Endothelial cell of umbilical vein (primary cell): Measurements from ENCODE around the gene GPR158. TPM values are rescaled to one million over a fixed set of nuclear protein-coding genes. Genes with fewer than 3 reads are reported as not detected.

Experiments used
- BruUV-seq: library from RNA; stranded (reverse); fragments of 400-500 nt; replicated peaks from 2 replicates; lab custom pipeline; 2021; lab: Mats Ljungman, UMichigan
- CTCF ChIA-PET: fragments of 300-600, 350-600 bp; sonication (Branson Sonifier 250); formaldehyde crosslinking; loops from one replicate; lab custom pipeline; 2021; ENCODE audit warnings: antibody characterized with exemption, inconsistent platforms; lab: Charles Lee
- POLR2A ChIA-PET: fragments of 300-600, 350-600 bp; sonication (Branson Sonifier 250); formaldehyde crosslinking; loops from one replicate; lab custom pipeline; 2021; ENCODE audit warnings: antibody characterized with exemption, inconsistent platforms; lab: Charles Lee
- DNase-seq: peaks from one replicate; pipeline ENCODE4 v3.0.0-alpha.2; 2011; ENCODE audit warnings: low read depth, low spot score
- FAIRE-seq: peaks from 2 replicates; lab custom pipeline; 2011; peaks lifted over from hg19 to GRCh38; lab: Jason Lieb, UNC
- H2AFZ ChIP-seq: 2 replicates; pipeline ENCODE4 v1.6.0; 2012; ENCODE audit warnings: low read depth, low read length, control low read depth, inconsistent platforms
- H3K27ac ChIP-seq: 2 replicates; pipeline ENCODE4 v1.5.1; 2011; ENCODE audit warnings: low read depth, mild to moderate bottlenecking, control low read depth, low read length, moderate library complexity; ENCODE audit not compliant: insufficient read depth
- H3K27me3 ChIP-seq, 2 experiments: 2 replicates each; pipeline versions ENCODE4 v1.6.0 to v1.6.1; 2011; ENCODE audit warnings: low read length in 2 of 2, mixed read lengths in 1 of 2; ENCODE audit not compliant: control insufficient read depth in 2 of 2, insufficient read depth in 2 of 2
- H3K36me3 ChIP-seq, 2 experiments: 2 replicates in 1 of 2; 3 replicates in 1 of 2; pipeline ENCODE4 v1.5.1; 2011; ENCODE audit warnings: low read length in 2 of 2, mild to moderate bottlenecking in 1 of 2, moderate library complexity in 1 of 2; ENCODE audit not compliant: control insufficient read depth in 2 of 2, insufficient read depth in 2 of 2; ENCODE audit errors: extremely low read depth in 1 of 2
- H3K4me1 ChIP-seq: 3 replicates; pipeline ENCODE4 v1.5.1; 2011; ENCODE audit warnings: mild to moderate bottlenecking, low read length; ENCODE audit not compliant: control insufficient read depth, insufficient read depth; ENCODE audit errors: extremely low read depth
- H3K4me2 ChIP-seq: 2 replicates; pipeline ENCODE4 v1.6.1; 2011; ENCODE audit warnings: low read length, control low read depth, mixed read lengths; ENCODE audit not compliant: insufficient read depth
- H3K4me3 ChIP-seq, 3 experiments: fragments of 200-600 bp in 1 of 3; sonication (generic), shearing (Covaris generic) in 1 of 3; replicated peaks in 1 of 3; 2 replicates each; pipeline ENCODE4 v1.5.1; 2011 to 2016; ENCODE audit warnings: control low read depth in 3 of 3, low read length in 3 of 3, mild to moderate bottlenecking in 2 of 3, inconsistent platforms in 1 of 3, low read depth in 1 of 3, moderate library complexity in 1 of 3; ENCODE audit not compliant: insufficient read depth in 1 of 3
- H3K79me2 ChIP-seq: 2 replicates; pipeline ENCODE4 v1.6.0; 2012; ENCODE audit warnings: low read length, inconsistent platforms; ENCODE audit not compliant: control insufficient read depth, insufficient read depth
- H3K9ac ChIP-seq: replicated peaks from 2 replicates; pipeline ENCODE3; 2011; ENCODE audit warnings: low read length, control low read depth; ENCODE audit not compliant: insufficient read depth; ENCODE audit errors: extremely low read depth
- H3K9me1 ChIP-seq: replicated peaks from 3 replicates; pipeline ENCODE4 v1.6.0; 2011; ENCODE audit warnings: mild to moderate bottlenecking, low read length; ENCODE audit not compliant: control insufficient read depth, insufficient read depth; ENCODE audit errors: extremely low read depth
- H3K9me3 ChIP-seq: replicated peaks from 2 replicates; pipeline ENCODE4 v1.5.1; 2012; ENCODE audit warnings: low read length, inconsistent platforms; ENCODE audit not compliant: control insufficient read depth, insufficient read depth
- H4K20me1 ChIP-seq: replicated peaks from 2 replicates; pipeline ENCODE3; 2011; ENCODE audit warnings: mild to moderate bottlenecking, low read length; ENCODE audit not compliant: control insufficient read depth, insufficient read depth; ENCODE audit errors: extremely low read depth
- CTCF ChIP-seq, 2 donors: IDR thresholded peaks; 1 replicate in 1 of 2; 2 replicates in 1 of 2; pipeline ENCODE4 v1.5.1; 2011; ENCODE audit warnings: low read length in 2 of 2, mild to moderate bottlenecking in 2 of 2, moderate library complexity in 2 of 2, control low read depth in 1 of 2, inconsistent platforms in 1 of 2, low read depth in 1 of 2; ENCODE audit not compliant: insufficient read depth in 1 of 2; ENCODE audit errors: extremely low read depth in 1 of 2
- EZH2 ChIP-seq: IDR thresholded peaks from 2 replicates; pipeline ENCODE4 v1.6.1; 2012; ENCODE audit warnings: borderline replicate concordance, low read depth, mild to moderate bottlenecking, moderate library complexity, low read length, inconsistent platforms; ENCODE audit not compliant: severe bottlenecking
- FOS ChIP-seq: IDR thresholded peaks from 2 replicates; pipeline ENCODE4 v1.6.1; 2011; ENCODE audit warnings: mild to moderate bottlenecking, low read length, moderate library complexity, borderline replicate concordance; ENCODE audit not compliant: insufficient read depth
- GATA2 ChIP-seq: IDR thresholded peaks from 2 replicates; pipeline ENCODE4 v1.7.0; 2011; ENCODE audit warnings: low read depth, mild to moderate bottlenecking, moderate library complexity, mixed read lengths, low read length; ENCODE audit not compliant: insufficient read length, insufficient read depth
- JUN ChIP-seq: IDR thresholded peaks from 2 replicates; pipeline ENCODE4 v1.6.1; 2011; ENCODE audit warnings: borderline replicate concordance, low read depth; ENCODE audit not compliant: insufficient read length, insufficient read depth
- MAX ChIP-seq: IDR thresholded peaks from 2 replicates; pipeline ENCODE4 v1.6.1; 2011; ENCODE audit not compliant: insufficient read depth, insufficient read length
- MYC ChIP-seq: IDR thresholded peaks from one replicate; pipeline ENCODE4 v1.6.1; 2011; ENCODE audit warnings: mild to moderate bottlenecking, low read depth, low read length
- POLR2A ChIP-seq: IDR thresholded peaks from 2 replicates; pipeline ENCODE4 v1.6.1; 2012; ENCODE audit warnings: low read depth, mild to moderate bottlenecking, control low read depth, low read length
- POLR2AphosphoS5 ChIP-seq: IDR thresholded peaks from 2 replicates; pipeline ENCODE4 v1.6.1; 2012; ENCODE audit warnings: low read depth, mild to moderate bottlenecking, control low read depth, low read length, moderate library complexity; ENCODE audit not compliant: insufficient read depth
- dilution Hi-C: fragments of 300-500 bp; cut with MboI; formaldehyde crosslinking; loops from one replicate; pipeline ENCODE4 v1.15.0; 2019; ENCODE audit warnings: low sequenced_read_pairs; ENCODE audit not compliant: extremely low pct_ligation_motif_present
- intact Hi-C: fragments of 100-400 bp; cut with micrococcal nuclease; formaldehyde crosslinking; loops from one replicate; pipeline ENCODE4 v1.10.0; 2022
- polyA plus RNA-seq, 4 experiments: library from polyadenylated mRNA; depleted of rRNA in 3 of 4; stranded (reverse) in 3 of 4; unstranded in 1 of 4; fragments of >200 nt; gene quantifications; 2 replicates each; pipeline versions ENCODE4 v1.2.1 to v1.2.3, GENCODE V29; 2011 to 2012; ENCODE audit warnings: missing spikeins in 1 of 4
- total RNA-seq: library from RNA; stranded (reverse); gene quantifications from 2 replicates; pipeline ENCODE4 v1.2.3, GENCODE V29; 2021

The GPR158 gene
- total and polyA plus RNA-seq, 2 donors (not counting 3 experiments of a cell fraction or from before 2014, with no cell fraction given) = not detected

GRCh38 chr10:25232204-25232603, 57.4 kb downstream of the GPR158 start:
- no peak for TF ChIP-seq MAX
- no peak for TF ChIP-seq POLR2AphosphoS5
- no peak for TF ChIP-seq FOS
- TF ChIP-seq POLR2A = no peak
- no peak for TF ChIP-seq JUN
- no peak for TF ChIP-seq GATA2
- no peak for TF ChIP-seq CTCF (IDR thresholded peaks at IDR 0.05; ENCODE audit: extremely low read depth in 1 of 2, insufficient read depth in 1 of 2, low read depth in 1 of 2, low read length in 2 of 2)
- no peak for TF ChIP-seq MYC
- no peak for TF ChIP-seq EZH2
- dilution Hi-C loops = no loop called here
- ChIA-PET CTCF (no interaction called here), POLR2A (no interaction called here)
- no TSS peak for BruUV-seq
- Histone ChIP-seq H3K9me1 (no peaks in the 10 kb centered on the region), H3K9ac (no peak overlapping the region), H3K27ac (no peak overlapping the region), H3K4me3 (no peak overlapping the region), H3K36me3 (no peaks in the 10 kb centered on the region), H4K20me1 (no peaks in the 10 kb centered on the region), H3K4me1 (no peaks in the 10 kb centered on the region), H2AFZ (no peak overlapping the region), H3K4me2 (no peak overlapping the region), H3K9me3 (no peaks in the 10 kb centered on the region), H3K79me2 (no peaks in the 10 kb centered on the region), H3K27me3 (no peaks in the 10 kb centered on the region)
- no peak for DNase-seq
- FAIRE-seq = no peak
- intact Hi-C loops = no loop called here
